ENCODE data around the gene TAOK2.

TAOK2 gene

GRCh38 chr16:29987371-29988085, 13.9 kb downstream of the TAOK2 start:
- in situ Hi-C loops (cut with HindIII; ENCODE audit: low sequenced_read_pairs) = no loop called here

DNA sequence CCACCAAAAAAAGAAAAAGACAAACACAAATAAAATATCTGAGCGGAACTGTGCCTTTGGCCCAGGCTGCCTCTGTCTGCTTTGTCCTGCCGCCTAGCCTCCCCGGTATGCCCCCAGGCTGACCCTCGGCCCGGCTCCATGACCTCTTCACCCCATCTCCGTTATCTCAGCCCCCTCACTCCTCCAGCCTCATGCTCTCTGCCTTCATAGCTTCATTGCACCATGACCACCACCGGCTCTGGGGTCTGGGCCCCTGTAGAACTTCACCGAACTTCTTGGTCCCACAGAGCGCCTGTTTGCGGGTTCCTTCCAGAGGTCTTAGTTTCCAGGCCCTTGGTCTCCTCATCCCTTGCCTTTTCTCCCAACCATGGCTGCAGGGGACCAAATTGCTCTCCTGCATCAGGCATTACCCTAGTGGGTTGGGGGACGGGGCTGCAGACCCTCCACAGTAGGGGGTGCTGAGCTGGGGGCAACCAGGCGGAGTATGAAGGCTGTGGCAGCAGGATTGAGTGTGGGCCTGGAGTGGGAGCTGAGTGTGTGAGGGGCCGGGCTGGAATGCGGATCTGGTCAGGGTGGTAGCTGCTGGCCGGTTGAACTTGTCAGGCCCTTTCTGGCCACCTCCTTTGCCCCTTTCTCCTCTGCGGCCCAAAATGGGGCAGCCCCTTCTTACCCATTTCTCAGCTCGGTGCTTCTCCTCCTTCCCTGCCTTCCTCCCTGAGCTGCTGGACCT, 14.8 kb downstream of the TAOK2 start:
- in situ Hi-C loops (cut with HindIII; ENCODE audit: low sequenced_read_pairs) = no loop called here

DNA sequence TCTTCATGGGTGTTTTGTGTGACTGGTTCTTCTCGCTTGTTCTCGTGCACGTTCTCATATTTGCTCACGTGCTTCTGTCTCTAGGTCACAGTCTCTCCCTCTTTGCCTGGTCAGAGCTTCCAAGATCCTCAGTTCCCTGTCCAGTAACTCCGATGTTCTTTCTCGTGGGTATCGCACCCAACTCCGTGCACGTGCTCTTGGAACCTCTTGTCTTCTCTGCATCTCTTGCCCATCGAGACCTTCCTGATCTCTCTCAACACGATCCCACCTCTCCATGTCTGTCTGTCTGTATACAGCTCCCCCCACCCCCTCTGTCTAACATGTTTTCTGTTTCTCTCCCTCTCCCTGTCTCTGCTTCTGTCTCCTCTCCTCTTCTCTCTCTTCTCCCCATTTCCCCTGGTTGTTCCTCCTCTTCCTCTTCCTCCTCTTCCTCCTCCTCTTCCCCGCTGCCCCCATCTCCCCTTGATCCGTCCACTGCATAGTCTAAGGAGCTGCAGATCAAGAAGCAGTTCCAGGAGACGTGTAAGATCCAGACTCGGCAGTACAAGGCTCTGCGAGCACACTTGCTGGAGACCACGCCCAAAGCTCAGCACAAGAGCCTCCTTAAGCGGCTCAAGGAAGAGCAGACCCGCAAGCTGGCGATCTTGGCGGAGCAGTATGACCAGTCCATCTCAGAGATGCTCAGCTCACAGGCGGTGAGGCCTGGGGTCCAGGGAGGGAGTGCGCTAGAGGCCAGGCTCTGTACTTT, 15.6 kb downstream of the TAOK2 start:
- in situ Hi-C loops (cut with HindIII; ENCODE audit: low sequenced_read_pairs) = no loop called here

DNA sequence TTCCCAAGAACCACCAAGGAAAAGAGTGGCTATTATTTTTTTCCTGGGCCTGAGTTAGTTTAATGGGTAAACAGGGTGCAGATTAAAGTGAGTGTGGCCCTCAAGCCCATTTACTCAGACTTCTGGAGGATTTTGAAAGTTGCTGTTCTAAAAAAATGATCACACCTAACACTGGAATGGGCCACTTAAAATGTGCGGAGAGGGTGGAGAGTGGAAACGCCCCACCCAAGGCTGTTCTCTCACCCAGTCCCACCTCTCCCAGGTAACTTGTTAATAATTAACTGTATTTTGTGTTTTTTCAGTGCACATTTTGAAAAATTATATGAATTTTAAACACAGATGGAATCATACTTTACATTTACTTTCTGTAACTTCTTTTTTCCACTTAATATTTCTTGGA, 16.4 kb downstream of the TAOK2 start:
- in situ Hi-C loops (cut with HindIII; ENCODE audit: low sequenced_read_pairs) = no loop called here

DNA sequence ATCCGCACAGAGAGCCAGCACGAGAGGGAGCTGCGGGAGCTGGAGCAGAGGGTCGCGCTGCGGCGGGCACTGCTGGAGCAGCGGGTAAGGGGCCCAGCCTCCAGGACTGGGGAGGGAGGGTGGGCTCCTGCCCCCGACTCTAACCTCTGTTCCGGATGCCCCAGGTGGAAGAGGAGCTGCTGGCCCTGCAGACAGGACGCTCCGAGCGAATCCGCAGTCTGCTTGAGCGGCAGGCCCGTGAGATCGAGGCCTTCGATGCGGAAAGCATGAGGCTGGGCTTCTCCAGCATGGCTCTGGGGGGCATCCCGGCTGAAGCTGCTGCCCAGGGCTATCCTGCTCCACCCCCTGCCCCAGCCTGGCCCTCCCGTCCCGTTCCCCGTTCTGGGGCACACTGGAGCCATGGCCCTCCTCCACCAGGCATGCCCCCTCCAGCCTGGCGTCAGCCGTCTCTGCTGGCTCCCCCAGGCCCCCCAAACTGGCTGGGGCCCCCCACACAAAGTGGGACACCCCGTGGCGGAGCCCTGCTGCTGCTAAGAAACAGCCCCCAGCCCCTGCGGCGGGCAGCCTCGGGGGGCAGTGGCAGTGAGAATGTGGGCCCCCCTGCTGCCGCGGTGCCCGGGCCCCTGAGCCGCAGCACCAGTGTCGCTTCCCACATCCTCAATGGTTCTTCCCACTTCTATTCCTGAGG, 17.4 kb downstream of the TAOK2 start:
- in situ Hi-C loops (cut with HindIII; ENCODE audit: low sequenced_read_pairs) = no loop called here

DNA sequence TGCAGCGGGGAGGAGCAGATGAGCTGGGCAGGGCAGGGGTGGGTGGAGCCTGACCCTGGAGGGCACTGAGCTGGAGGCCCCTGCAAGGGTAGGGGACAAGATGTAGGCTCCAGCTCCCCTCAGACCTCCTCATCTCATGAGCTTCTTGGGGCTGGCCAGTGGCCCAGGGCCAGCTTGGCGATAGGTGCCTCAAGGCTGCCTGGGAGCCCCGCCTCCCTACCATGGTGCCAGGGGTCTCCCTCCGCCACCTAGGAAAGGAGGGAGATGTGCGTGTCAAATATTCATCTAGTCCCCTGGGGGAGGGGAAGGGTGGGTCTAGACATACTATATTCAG, 17.9 kb downstream of the TAOK2 start:
- in situ Hi-C loops (cut with HindIII; ENCODE audit: low sequenced_read_pairs) = no loop called here

GRCh38 chr16:29992344-29992967, 18.8 kb downstream of the TAOK2 start:
- in situ Hi-C loops (cut with HindIII; ENCODE audit: low sequenced_read_pairs) = no loop called here

DNA sequence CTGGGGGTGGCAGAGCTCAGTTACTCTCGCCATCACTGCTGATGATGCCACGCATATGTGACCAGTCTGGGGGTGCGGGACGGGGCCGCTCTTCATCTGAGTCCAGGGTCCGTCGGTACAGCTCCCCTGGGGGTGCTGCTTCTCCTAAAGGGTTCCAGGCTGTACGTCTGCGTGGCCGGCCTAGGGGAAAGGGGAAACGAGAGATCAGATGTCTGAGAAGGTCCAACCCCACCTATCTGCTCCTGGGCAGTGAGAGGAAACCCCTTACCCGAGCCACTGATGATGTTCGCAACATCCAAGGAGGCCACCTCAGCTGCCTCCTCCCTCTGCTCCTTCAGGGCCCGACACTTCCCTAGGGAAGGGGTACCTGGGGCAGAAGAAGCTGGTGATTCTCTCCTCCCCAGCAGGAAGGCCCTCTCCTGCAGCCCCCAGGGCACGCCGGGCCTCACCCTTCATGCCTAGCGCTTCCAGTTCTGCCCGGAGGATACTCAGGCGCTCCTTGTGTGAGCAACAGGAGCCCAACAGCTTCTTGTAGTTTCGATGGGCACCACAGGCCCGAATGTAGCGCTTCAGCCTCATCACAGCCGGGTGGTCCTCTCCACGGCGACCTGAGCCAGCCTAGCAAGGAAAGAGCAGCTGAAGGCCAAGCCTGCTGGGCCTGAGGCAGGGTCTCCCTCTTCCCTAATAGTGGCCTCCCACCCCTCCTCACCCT, 19.7 kb downstream of the TAOK2 start:
- in situ Hi-C loops (cut with HindIII; ENCODE audit: low sequenced_read_pairs) = no loop called here

DNA sequence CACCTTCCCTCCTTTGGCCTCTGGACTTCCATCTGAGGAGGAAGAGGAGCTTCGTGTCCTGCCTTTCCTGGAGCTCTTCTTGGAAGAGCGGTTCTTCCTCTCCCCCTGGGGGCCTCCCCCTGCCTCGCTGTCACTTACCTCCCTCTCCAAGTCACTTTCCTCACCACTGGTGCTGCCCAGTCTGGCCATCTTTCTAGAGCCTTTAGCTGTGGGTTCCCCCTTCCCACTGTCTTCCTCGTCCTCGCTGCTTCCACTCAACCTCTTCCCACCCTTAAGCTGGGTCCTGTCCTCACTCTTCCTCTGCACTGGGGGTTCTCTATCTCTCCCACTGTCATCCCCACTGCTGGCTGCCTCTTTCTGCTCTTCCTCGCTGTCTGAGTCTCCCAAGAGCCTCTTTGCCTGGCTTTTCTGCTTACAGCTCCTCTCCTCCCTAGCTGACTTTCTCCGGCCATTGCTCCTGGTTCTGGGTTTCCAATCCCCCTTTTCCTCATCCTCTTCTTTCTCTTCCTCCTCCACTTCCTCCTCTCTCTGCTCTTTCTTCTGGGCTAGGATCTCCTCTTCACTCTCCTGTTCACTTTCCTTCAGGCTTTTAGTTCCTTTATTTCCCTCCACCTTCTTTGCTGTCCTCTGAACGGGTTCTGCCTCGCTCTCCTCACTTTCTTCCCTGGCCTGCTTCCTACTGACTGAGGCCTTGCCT, 20.4 kb downstream of the TAOK2 start:
- in situ Hi-C loops (cut with HindIII; ENCODE audit: low sequenced_read_pairs) = no loop called here

- in situ Hi-C loops (cut with HindIII; ENCODE audit: low sequenced_read_pairs) = no loop called here
These were observed 21.1 kb downstream of the TAOK2 start for GRCh38 chr16:29994600-29995323.

- in situ Hi-C loops (cut with HindIII; ENCODE audit: low sequenced_read_pairs) = no loop called here
These were observed 21.7 kb downstream of the TAOK2 start, which contains the start of gene HIRIP3 for GRCh38 chr16:29995324-29995910. Gene HIRIP3, minus strand, starts transcription at chr16:29995617. Its CDS starts 12 bp downstream, at chr16:29995605.

DNA sequence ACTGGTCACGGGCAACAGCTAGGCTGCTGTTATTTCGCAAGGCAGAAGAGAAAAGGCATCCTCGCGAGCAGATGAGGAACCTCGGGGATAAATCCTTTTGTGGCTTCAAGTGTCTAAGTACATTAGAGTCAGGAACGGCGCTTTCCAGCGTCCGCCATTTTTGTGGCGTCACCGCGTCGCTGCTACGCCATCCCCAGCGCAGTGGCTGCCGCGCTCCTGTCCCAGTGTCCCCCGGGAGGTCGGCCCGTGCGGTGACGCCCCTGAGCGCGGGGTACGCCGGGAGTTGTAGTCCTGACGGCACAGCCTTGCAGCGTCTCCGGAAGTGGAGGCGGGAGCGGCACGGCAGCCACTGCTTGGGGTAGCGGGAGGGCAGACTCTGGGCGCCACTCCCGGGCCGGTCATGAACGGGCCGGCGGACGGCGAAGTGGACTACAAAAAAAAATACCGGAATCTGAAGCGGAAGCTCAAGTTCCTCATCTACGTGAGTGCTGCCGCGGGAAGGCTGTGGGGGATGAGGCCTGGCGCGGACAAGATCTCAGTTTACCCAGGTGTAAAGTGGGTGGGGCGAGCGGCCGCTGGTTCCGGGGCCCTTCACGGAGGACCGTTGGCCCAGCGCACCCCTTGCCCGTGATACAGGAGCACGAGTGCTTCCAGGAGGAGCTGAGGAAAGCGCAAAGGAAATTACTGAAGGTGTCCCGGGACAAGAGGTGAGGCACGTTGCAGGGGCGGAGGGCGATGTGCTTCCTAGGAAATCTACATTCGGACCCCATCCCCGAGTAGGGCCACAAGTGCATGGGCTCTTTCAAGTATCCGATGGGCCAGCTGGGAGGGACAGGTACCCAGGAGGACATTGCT, 22.5 kb downstream of the TAOK2 start, which contains the start of gene INO80E:
Gene INO80E (plus strand): TSS at position 331 of the 855 bp plus-strand sequence. CDS start 70 bp downstream, at position 401.
- in situ Hi-C loops (cut with HindIII; ENCODE audit: low sequenced_read_pairs) = no loop called here

- in situ Hi-C loops (cut with HindIII; ENCODE audit: low sequenced_read_pairs) = no loop called here
These were observed 23.1 kb downstream of the TAOK2 start for GRCh38 chr16:29996766-29997250.

GRCh38 chr16:29999605-30000004, 25.9 kb downstream of the TAOK2 start:
- in situ Hi-C loops (cut with HindIII; ENCODE audit: low sequenced_read_pairs) = no loop called here

DNA sequence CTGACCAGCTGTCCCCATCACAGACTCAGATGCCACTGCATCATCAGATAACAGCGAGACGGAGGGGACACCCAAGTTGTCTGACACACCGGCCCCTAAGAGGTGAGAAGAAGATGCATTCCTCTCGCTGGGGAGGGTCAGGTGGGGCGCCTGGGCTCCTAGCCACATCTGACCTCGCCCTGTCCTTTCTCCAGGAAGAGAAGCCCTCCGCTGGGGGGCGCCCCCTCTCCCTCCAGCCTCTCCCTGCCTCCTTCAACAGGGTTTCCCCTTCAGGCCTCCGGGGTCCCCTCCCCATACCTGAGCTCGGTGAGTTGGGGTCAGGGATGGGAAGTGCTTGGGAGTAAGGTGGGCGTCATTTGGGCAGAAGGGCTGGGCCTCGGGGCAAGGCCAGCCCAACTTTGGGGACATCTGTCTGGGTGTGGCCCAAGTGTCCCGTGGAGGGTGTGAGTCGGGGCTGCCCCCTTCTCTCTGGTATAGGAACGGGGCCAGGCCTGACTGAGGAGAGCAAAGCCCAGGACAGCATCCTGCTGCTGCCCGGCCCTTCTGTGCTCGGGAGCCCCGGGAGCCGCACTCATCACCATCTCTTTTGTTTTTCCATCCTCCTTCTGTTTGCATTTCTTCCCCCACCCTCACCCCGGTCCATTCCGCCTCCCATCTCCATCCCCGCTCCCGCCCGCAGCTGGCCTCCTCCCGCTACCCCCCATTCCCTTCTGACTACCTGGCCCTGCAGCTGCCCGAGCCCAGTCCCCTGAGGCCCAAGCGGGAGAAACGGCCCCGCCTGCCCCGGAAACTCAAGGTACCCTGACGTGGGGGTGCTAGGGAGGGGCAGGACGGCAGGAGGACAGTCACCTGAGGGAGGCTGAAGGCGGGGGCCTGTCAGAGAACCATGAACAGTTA, 27.3 kb downstream of the TAOK2 start:
- in situ Hi-C loops (cut with HindIII; ENCODE audit: low sequenced_read_pairs) = no loop called here

- in situ Hi-C loops (cut with HindIII; ENCODE audit: low sequenced_read_pairs) = no loop called here
These were observed 29.1 kb downstream of the TAOK2 start for GRCh38 chr16:30002614-30003346.
